Activated CD4-positive, alpha-beta T cell treated with anti-CD3 and anti-CD28 coated beads, Interleukin-2, amount 10 ng/mL, durations not matched to agents 7 days and 5 days (primary cell): ENCODE data around the gene TOMM70. TPM values are rescaled to one million over a fixed set of nuclear protein-coding genes. Genes with fewer than 3 reads are reported as not detected.
"Not testable (repeated sequence)": the region's sequence is repeated elsewhere in the genome, so short reads cannot be mapped to it uniquely, and the experiment has no call there.

Source experiments
- CTCF ChIA-PET: fragments of 350-600 bp; sonication (Branson Sonifier 250); formaldehyde crosslinking; loops from one replicate; lab custom pipeline; 2021; ENCODE audit warnings: antibody characterized with exemption; lab: Charles Lee
- POLR2A ChIA-PET: fragments of 350-600 bp; sonication (Branson Sonifier 250); formaldehyde crosslinking; loops from one replicate; lab custom pipeline; 2021; ENCODE audit warnings: antibody characterized with exemption; lab: Charles Lee
- DNase-seq: peaks from one replicate; pipeline ENCODE4 v3.0.0-alpha.2; 2020
- H3K27ac Mint-ChIP-seq: one replicate; pipeline ENCODE4 v1.8.0; 2021; ENCODE audit warnings: mild to moderate bottlenecking, moderate library complexity, mixed read lengths
- H3K27me3 Mint-ChIP-seq: one replicate; pipeline ENCODE4 v1.8.0; 2021; ENCODE audit warnings: mixed read lengths
- H3K36me3 Mint-ChIP-seq: one replicate; pipeline ENCODE4 v1.8.0; 2021; ENCODE audit warnings: low read depth, mixed read lengths
- H3K4me1 Mint-ChIP-seq: one replicate; pipeline ENCODE4 v1.8.0; 2021; ENCODE audit warnings: mixed read lengths
- H3K4me3 Mint-ChIP-seq: one replicate; pipeline ENCODE4 v1.8.0; 2021; ENCODE audit warnings: mild to moderate bottlenecking, moderate library complexity, mixed read lengths
- H3K9me3 Mint-ChIP-seq: one replicate; pipeline ENCODE4 v1.8.0; 2021; ENCODE audit warnings: mixed read lengths
- total RNA-seq, 2 experiments: library from RNA; stranded (reverse); gene quantifications; one replicate each; pipeline ENCODE4 v1.2.3, GENCODE V29; 2021

Gene TOMM70
- 10 to 100 TPM; 37.9 to 43.6 TPM for total RNA-seq

GRCh38 chr3:100400780-100401673 is at the start of gene TOMM70, which contains the start of gene LNP1:
Gene TOMM70 (minus strand): TSS chr3:100401089. CDS start chr3:100400949, 140 bp downstream.
Gene LNP1 (plus strand): TSS chr3:100401539. CDS start chr3:100429730, 28,191 bp downstream.
- ChIA-PET CTCF (interaction anchor here (0.9 to 1.4 kb wide), 6 partner anchors 9 to 583 kb away, joined by 3 to 5 read pairs (median 3); partner anchors contain the start of gene CMSS1), POLR2A (interaction anchor here (0.6 kb wide), 1 partner anchor 14 kb away, joined by 3 read pairs; no protein-coding TSS in a partner anchor)
- peak within 1 kb of the TSS; percentile 99 for H3K4me3 Mint-ChIP-seq
- H3K4me1 Mint-ChIP-seq = peaks cover 49% of the 10 kb centered on the region
- no peaks in the 10 kb centered on the region for H3K27me3 Mint-ChIP-seq
- peak within 1 kb of the TSS; percentile 94 for H3K27ac Mint-ChIP-seq
- peak; percentile 97 for DNase-seq
- H3K9me3 Mint-ChIP-seq = peaks cover 2% of the 10 kb centered on the region
- H3K36me3 Mint-ChIP-seq = peaks cover 10% of the 10 kb centered on the region

GRCh38 chr3:100449214-100449613 is 48.3 kb upstream of the TOMM70 start:
- no peaks in the 10 kb centered on the region for H3K4me1 Mint-ChIP-seq
- H3K4me3 Mint-ChIP-seq = no peak overlapping the region
- DNase-seq = no peak
- CTCF ChIA-PET = interaction anchor here (0.6 kb wide), 1 partner anchor 918 kb away, joined by 3 read pairs; no protein-coding TSS in a partner anchor
- POLR2A ChIA-PET = no interaction called here
- peaks cover 5% of the 10 kb centered on the region for H3K27me3 Mint-ChIP-seq
- H3K9me3 Mint-ChIP-seq = peaks cover 12% of the 10 kb centered on the region
- no peaks in the 10 kb centered on the region for H3K36me3 Mint-ChIP-seq
- H3K27ac Mint-ChIP-seq = no peak overlapping the region

GRCh38 chr3:100448079-100448478 is 47.2 kb upstream of the TOMM70 start:
- H3K27me3 Mint-ChIP-seq = peaks cover 5% of the 10 kb centered on the region
- peaks cover 12% of the 10 kb centered on the region for H3K9me3 Mint-ChIP-seq
- no peaks in the 10 kb centered on the region for H3K4me1 Mint-ChIP-seq
- H3K27ac Mint-ChIP-seq = no peak overlapping the region
- no peaks in the 10 kb centered on the region for H3K36me3 Mint-ChIP-seq
- ChIA-PET POLR2A (no interaction called here), CTCF (interaction anchor here (0.6 to 0.7 kb wide), 2 partner anchors 11 kb away, joined by 3 to 4 read pairs; no protein-coding TSS in a partner anchor)
- no peak overlapping the region for H3K4me3 Mint-ChIP-seq
- no peak for DNase-seq

GRCh38 chr3:100447067-100447466 is 46.2 kb upstream of the TOMM70 start:
- POLR2A ChIA-PET = not testable (repeated sequence)

GRCh38 chr3:100443690-100444089 is 42.8 kb upstream of the TOMM70 start:
- ChIA-PET CTCF (interaction anchor here (1.6 kb wide), 1 partner anchor 13 kb away, joined by 3 read pairs; no protein-coding TSS in a partner anchor), POLR2A (no interaction called here)
- no peak overlapping the region for H3K27ac Mint-ChIP-seq
- no peak for DNase-seq
- H3K4me3 Mint-ChIP-seq = no peak overlapping the region
- H3K27me3 Mint-ChIP-seq = peaks cover 5% of the 10 kb centered on the region
- peaks cover 8% of the 10 kb centered on the region for H3K4me1 Mint-ChIP-seq
- no peaks in the 10 kb centered on the region for H3K36me3 Mint-ChIP-seq
- peaks cover 16% of the 10 kb centered on the region for H3K9me3 Mint-ChIP-seq

More at GRCh38 chr3:100447067-100447466, 46.2 kb upstream of the TOMM70 start:
- H3K27me3 Mint-ChIP-seq, DNase-seq, H3K27ac Mint-ChIP-seq, H3K4me3 Mint-ChIP-seq, H3K36me3 Mint-ChIP-seq, CTCF ChIA-PET, H3K4me1 Mint-ChIP-seq: not testable (repeated sequence)
- peaks cover 16% of the 10 kb centered on the region for H3K9me3 Mint-ChIP-seq

GRCh38 chr3:100440895-100441294 is 40.0 kb upstream of the TOMM70 start:
- POLR2A ChIA-PET = no interaction called here
- no peaks in the 10 kb centered on the region for H3K36me3 Mint-ChIP-seq
- DNase-seq = peak; percentile 12
- H3K9me3 Mint-ChIP-seq = peaks cover 6% of the 10 kb centered on the region
- peaks cover 2% of the 10 kb centered on the region for H3K27me3 Mint-ChIP-seq
- no peak overlapping the region for H3K4me3 Mint-ChIP-seq
- peaks cover 8% of the 10 kb centered on the region for H3K4me1 Mint-ChIP-seq
- no peak overlapping the region for H3K27ac Mint-ChIP-seq
- CTCF ChIA-PET = interaction anchor here (1.2 to 1.5 kb wide), 2 partner anchors 11 to 15 kb away, joined by 3 to 4 read pairs; no protein-coding TSS in a partner anchor

- H3K27ac Mint-ChIP-seq = no peak overlapping the region
- no peaks in the 10 kb centered on the region for H3K36me3 Mint-ChIP-seq
- POLR2A ChIA-PET = interaction anchor here (0.6 kb wide), 1 partner anchor 1943 kb away, joined by 9 read pairs; no protein-coding TSS in a partner anchor
- H3K27me3 Mint-ChIP-seq = no peaks in the 10 kb centered on the region
- H3K4me3 Mint-ChIP-seq = no peak overlapping the region
- H3K9me3 Mint-ChIP-seq = peaks cover 4% of the 10 kb centered on the region
- CTCF ChIA-PET = interaction anchor here (0.6 to 1.6 kb wide), 3 partner anchors 14 to 185 kb away, joined by 3 to 4 read pairs (median 3); no protein-coding TSS in a partner anchor
- peaks cover 8% of the 10 kb centered on the region for H3K4me1 Mint-ChIP-seq
- DNase-seq = no peak
Measured at GRCh38 chr3:100438623-100438974, 37.7 kb upstream of the TOMM70 start.

- H3K27ac Mint-ChIP-seq = no peak overlapping the region
- H3K9me3 Mint-ChIP-seq = peaks cover 4% of the 10 kb centered on the region
- no peaks in the 10 kb centered on the region for H3K36me3 Mint-ChIP-seq
- DNase-seq = no peak
- H3K27me3 Mint-ChIP-seq = no peaks in the 10 kb centered on the region
- ChIA-PET POLR2A (no interaction called here), CTCF (interaction anchor here (0.9 kb wide), 1 partner anchor 15 kb away, joined by 3 read pairs; no protein-coding TSS in a partner anchor)
- no peak overlapping the region for H3K4me3 Mint-ChIP-seq
- peaks cover 8% of the 10 kb centered on the region for H3K4me1 Mint-ChIP-seq
Measured at GRCh38 chr3:100437721-100438622, 37.1 kb upstream of the TOMM70 start.

- no peak overlapping the region for H3K27ac Mint-ChIP-seq
- H3K9me3 Mint-ChIP-seq = no peaks in the 10 kb centered on the region
- POLR2A ChIA-PET = no interaction called here
- CTCF ChIA-PET = interaction anchor here (0.9 to 1.4 kb wide), 2 partner anchors 12 to 14 kb away, joined by 3 read pairs; no protein-coding TSS in a partner anchor
- no peaks in the 10 kb centered on the region for H3K27me3 Mint-ChIP-seq
- no peak overlapping the region for H3K4me3 Mint-ChIP-seq
- peaks cover 8% of the 10 kb centered on the region for H3K4me1 Mint-ChIP-seq
- no peaks in the 10 kb centered on the region for H3K36me3 Mint-ChIP-seq
- no peak for DNase-seq
Measured at GRCh38 chr3:100436951-100437350, 36.1 kb upstream of the TOMM70 start.

GRCh38 chr3:100429187-100429716 is 28.4 kb upstream of the TOMM70 start:
- H3K27ac Mint-ChIP-seq = no peak overlapping the region
- POLR2A ChIA-PET = no interaction called here
- no peaks in the 10 kb centered on the region for H3K4me1 Mint-ChIP-seq
- H3K27me3 Mint-ChIP-seq = peaks cover 14% of the 10 kb centered on the region
- CTCF ChIA-PET = no interaction called here
- H3K9me3 Mint-ChIP-seq = no peaks in the 10 kb centered on the region
- no peak for DNase-seq
- H3K36me3 Mint-ChIP-seq = no peaks in the 10 kb centered on the region
- no peak overlapping the region for H3K4me3 Mint-ChIP-seq

GRCh38 chr3:100427699-100428098 is 26.8 kb upstream of the TOMM70 start:
- ChIA-PET POLR2A (no interaction called here), CTCF (no interaction called here)
- Mint-ChIP-seq H3K4me1 (no peaks in the 10 kb centered on the region), H3K36me3 (no peaks in the 10 kb centered on the region), H3K4me3 (no peak overlapping the region), H3K27me3 (peaks cover 16% of the 10 kb centered on the region), H3K27ac (no peak overlapping the region), H3K9me3 (no peaks in the 10 kb centered on the region)
- DNase-seq = no peak
